Activated CD8-positive, alpha-beta memory T cell treated with anti-CD3 and anti-CD28 coated beads, Interleukin-2, amount 50 U/mL, for 24 hours (primary cell): ENCODE data around the gene MUL1.

ENCODE experiments used
- DNase-seq: peaks from one replicate; pipeline ENCODE4 v3.0.0-alpha.2; 2020; ENCODE audit errors: extremely low read depth

The MUL1 gene

GRCh38 chr1:20485527-20486456, 22.2 kb downstream of the MUL1 start, which contains the start of gene CAMK2N1:
Gene CAMK2N1 (minus strand): TSS chr1:20486210. CDS start chr1:20485379, 831 bp downstream.
- DNase-seq, result no peak

- no peak for DNase-seq
Measured at GRCh38 chr1:20484519-20485462, 23.2 kb downstream of the MUL1 start.

GRCh38 chr1:20483833-20484518, 24.0 kb downstream of the MUL1 start:
- DNase-seq, result no peak

- DNase-seq, result no peak
Measured at GRCh38 chr1:20483098-20483832, 24.7 kb downstream of the MUL1 start.

GRCh38 chr1:20481643-20482498, 26.1 kb downstream of the MUL1 start:
- no peak for DNase-seq

- DNase-seq, result no peak
Measured at GRCh38 chr1:20480951-20481617, 26.9 kb downstream of the MUL1 start.

- no peak for DNase-seq
Measured at GRCh38 chr1:20480243-20480944, 27.6 kb downstream of the MUL1 start.

- DNase-seq, result no peak
Measured at GRCh38 chr1:20479840-20480239, 28.1 kb downstream of the MUL1 start.

- no peak for DNase-seq
Measured at GRCh38 chr1:20478057-20478635, 29.8 kb downstream of the MUL1 start.

GRCh38 chr1:20477348-20478056, 30.4 kb downstream of the MUL1 start:
- DNase-seq, result no peak

GRCh38 chr1:20476265-20477038, 31.5 kb downstream of the MUL1 start:
- DNase-seq, result no peak

- no peak for DNase-seq
Measured at GRCh38 chr1:20474996-20475395, 33.0 kb downstream of the MUL1 start.

- DNase-seq, result no peak
Measured at GRCh38 chr1:20474333-20474975, 33.5 kb downstream of the MUL1 start.

- DNase-seq, result no peak
Measured at GRCh38 chr1:20473894-20474293, 34.1 kb downstream of the MUL1 start.

- DNase-seq, result no peak
Measured at GRCh38 chr1:20472860-20473711, 34.9 kb downstream of the MUL1 start.

GRCh38 chr1:20472121-20472520, 35.8 kb downstream of the MUL1 start:
- no peak for DNase-seq
